Femur (tissue), 1 donor: Measurements from ENCODE around the gene GCAT.
A peak's percentile ranks its signal among the peaks of the same experiment; 100 is the strongest.

Experiments used
- DNase-seq: peaks from one replicate; pipeline ENCODE4 v3.0.0-alpha.2; 2017

GCAT gene

GRCh38 chr22:37812869-37813678 is 5.3 kb downstream of the GCAT start:
- DNase-seq = no peak

- no peak for DNase-seq
These were observed 7.9 kb downstream of the GCAT start for GRCh38 chr22:37815593-37815992.

GRCh38 chr22:37816543-37817180 is 8.9 kb downstream of the GCAT start:
- no peak for DNase-seq

DNA sequence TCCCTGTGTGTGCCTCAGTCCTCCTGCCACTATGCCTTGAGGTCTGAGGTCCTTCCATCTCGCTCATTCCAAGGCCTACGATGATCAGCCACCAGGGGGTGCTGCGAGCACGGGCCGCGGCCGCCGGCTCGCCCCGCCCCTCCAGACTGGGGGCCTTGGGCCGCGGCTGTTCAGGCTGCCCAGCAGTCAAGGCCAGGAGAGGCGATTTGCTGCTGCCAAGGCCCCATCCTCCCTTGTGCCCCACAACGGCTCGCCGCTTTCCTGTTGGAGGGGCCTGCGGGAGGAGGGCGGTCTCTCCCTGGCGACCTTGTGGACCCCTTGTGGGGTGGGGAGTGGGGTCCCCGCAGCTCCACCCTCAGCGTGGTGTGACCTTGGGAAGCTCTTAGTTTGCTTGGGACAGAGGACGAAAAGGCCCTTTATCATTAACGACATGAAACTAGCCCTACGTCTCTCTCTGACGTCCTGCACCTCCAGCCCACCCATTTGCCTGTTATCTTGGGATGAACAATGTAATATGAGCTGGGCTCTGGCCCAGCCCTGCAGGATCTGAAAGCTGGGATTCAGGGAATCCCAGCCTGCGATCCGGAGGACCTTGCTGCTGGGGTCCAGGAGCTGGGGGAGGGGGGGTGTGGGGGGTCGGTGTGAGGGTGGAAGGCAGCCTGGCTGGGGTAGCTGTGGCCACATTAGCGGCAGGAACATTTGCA is 10.1 kb downstream of the GCAT start:
- peak; percentile 90 for DNase-seq

GRCh38 chr22:37818409-37819104 is 10.8 kb downstream of the GCAT start:
- DNase-seq = peak; percentile 63

GRCh38 chr22:37819105-37819433 is 11.3 kb downstream of the GCAT start:
- no peak for DNase-seq

DNA sequence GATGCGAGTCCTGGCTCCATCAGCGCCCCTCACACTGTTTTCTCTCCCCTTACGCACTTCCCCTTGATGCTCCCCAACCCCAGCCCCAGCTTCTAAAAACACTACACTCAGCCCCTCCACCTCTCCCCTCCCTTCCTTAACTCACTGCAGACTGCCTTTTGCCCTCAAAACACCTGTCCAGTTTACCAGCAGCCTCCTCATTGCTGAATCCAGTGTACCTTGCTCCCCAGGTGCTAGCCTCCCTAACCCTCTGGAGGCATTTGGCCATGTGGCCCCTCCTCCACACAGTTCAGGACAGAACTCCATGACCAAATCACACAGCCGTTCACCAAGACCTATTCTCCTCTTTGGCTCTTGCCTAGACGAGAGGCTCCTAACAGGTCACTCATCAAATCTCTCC is 12.6 kb downstream of the GCAT start:
- DNase-seq = no peak

- DNase-seq = no peak
These were observed 14.5 kb downstream of the GCAT start for GRCh38 chr22:37822079-37822833.

GRCh38 chr22:37823134-37823985 is 15.6 kb downstream of the GCAT start, which contains the start of gene GALR3:
TSS of gene GALR3 (plus strand) at chr22:37823382. CDS start at chr22:37823407, 25 bp downstream.
- no peak for DNase-seq

- no peak for DNase-seq
These were observed 17.2 kb downstream of the GCAT start for GRCh38 chr22:37824674-37825641.

DNA sequence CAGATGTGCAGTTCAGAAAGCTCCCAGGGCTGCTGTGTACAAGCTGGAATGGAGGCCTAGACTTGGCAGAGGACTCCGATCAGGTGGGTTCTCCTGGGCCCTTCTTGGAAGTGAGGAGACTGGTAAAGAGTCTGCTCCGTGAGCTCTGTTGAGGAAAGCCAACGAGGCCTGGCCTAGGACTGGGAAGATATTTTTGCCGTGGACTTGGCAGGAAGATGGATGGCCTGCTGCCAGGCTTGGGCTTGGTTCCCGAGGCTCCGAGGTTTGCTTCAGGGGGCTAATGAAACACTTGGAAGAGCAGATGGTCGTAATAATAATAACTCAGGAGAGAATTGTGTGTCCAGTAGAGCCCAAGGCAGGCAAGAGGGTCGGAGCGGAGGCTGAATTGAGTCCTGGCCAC is 19.3 kb downstream of the GCAT start:
- DNase-seq = peak; percentile 90

- DNase-seq = no peak
These were observed 22.5 kb downstream of the GCAT start for GRCh38 chr22:37830093-37830842.

DNA sequence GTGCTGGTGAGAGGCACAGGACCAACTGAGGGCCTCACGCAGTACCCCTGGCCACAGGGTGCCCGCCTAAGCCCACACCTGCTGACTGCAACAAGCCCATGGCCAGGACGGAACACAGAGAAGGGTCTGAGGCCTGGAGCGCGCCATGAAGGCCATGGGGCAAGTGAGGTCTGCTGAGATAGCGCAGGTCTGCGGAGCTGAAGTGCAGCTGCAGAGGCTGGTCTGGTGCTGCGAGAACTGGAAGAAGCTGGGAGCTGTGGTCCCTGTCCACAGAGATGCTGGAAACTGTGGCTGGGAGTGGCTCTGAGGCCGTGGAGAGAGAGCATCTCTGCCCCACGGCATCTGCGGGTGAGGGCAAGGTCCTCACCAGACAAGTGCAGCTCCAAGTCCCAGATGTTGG is 23.7 kb downstream of the GCAT start:
- no peak for DNase-seq

DNA sequence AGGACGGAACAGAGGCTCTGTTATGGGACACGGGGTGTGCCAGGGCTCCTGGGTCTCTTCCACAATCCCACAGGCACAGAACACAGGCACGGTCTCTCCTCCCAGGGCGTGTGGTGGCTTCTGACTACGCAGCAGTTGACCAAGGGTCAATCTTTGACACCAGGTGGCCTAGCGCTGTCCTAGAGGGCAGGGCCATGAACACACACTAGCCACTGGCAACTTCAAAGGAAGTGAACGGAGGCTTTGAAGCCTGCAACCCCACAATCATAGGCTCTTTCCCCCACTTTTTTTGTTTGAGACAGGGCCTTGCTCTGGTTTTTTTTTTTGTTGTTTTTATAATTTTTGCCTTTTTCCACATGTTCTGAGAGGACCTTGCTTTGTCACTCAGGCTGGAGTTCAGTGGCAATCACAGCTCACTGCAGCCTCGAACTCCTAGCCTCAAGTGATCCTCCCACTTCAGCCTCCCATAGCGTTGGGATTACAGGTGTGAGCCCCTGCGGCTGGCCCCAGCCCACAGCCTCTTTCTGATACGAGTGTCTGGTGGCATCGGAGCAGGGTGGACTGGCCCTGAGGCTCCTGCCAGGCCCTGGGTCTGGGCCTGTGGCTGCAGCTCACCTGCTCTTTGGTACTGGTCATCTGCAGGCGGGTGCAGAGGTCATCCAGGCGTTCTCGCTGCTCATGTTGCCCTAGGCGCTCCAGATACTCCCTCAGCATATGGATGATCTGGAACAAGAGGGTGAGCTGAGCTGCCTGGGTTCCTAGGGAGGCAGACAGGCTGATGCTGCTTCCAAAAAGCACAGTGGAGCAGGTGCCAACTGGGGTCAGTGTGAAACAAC is 24.5 kb downstream of the GCAT start:
- no peak for DNase-seq

GRCh38 chr22:37842015-37842793 is 34.5 kb downstream of the GCAT start:
- DNase-seq = no peak

GRCh38 chr22:37843741-37844089 is 36.0 kb downstream of the GCAT start:
- peak; percentile 67 for DNase-seq

DNA sequence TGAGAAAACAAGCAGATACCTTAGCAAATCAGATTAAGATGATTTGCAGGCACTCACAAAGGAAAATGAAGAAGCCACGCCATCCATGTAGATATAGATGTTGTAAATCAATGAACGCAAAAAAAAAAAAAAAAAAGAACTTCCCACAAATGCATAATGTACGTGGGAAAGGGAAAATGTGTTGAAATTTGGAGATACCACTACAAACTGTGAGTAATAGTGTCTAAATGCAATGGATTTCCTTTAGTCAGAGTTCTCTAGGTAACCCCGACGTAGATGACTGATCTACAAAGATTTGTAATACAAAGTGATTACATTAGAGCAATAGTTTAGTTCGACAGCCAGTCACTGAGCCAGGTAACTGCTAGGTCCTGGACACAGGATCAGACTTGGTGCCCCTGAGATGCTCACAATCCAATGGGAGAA is 37.2 kb downstream of the GCAT start:
- DNase-seq = no peak

DNA sequence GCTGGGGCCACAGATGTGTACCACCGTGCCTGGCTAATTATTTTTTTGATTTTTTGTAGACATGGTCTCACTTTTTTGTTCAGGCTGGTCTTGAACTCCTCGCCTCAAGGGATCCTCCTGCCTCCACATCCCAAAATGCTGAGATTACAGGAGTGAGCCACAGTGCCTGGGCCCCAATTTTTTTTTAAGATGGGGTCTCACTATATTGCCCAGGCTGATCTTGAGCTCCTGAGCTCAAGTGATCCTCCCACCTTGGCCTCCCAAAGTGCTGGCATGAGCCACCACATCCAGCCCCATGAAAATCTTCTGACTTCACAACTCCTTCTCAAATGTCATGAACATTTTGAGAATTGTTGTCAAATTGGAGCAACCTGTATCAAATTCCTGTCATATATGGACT is 38.7 kb downstream of the GCAT start:
- no peak for DNase-seq
